ENCODE data around the gene FAM236A.
"Not testable (repeated sequence)": the region's sequence is repeated elsewhere in the genome, so short reads cannot be mapped to it uniquely, and the experiment has no call there.

DNA sequence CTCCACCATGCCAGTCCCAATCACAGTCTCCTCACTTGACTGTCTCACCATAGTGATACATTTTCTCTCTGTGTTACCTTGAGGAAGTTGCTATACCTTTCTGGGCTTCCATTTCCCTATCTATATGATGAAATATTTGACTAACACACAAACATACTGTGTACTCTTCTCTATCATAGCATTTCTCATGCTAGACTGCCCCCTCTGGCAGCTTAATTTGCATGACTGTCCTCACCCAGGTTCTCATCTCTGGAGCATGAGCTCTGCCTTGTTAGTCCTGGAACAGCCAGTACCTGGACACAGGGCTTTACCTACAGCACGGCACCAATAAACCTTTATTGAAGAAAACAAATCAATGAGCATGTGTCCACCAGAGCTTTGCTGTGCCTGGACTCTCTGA lies 5.7 kb upstream of the FAM236A start:
- not testable (repeated sequence) for TF ChIP-seq CTCF (IDR thresholded peaks at IDR 0.05); EZH2 (IDR thresholded peaks at IDR 0.05; ENCODE audit: borderline replicate concordance, insufficient read depth, low read depth, low read length, poor library complexity, severe bottlenecking)
